ENCODE results near the gene CDH4. TPM values are rescaled to one million over a fixed set of nuclear protein-coding genes. Genes with fewer than 3 reads are reported as not detected.

CDH4 gene
- total and polyA plus RNA-seq, 2 of the 8 experiments (the other 6 are each of a cell fraction or from before 2014, with no cell fraction given), result 4.3 to 7.9 TPM

- Histone ChIP-seq H4K8ac (ENCODE audit: extremely low read depth, insufficient read depth, low read length) (no peak overlapping the region), H4K91ac (replicated peaks; ENCODE audit: insufficient read length, low read length) (no peak overlapping the region), H3K27ac (ENCODE audit: low read depth, low read length) (no peak overlapping the region), H3K23ac (ENCODE audit: insufficient read length) (no peak overlapping the region), H3K79me2 (ENCODE audit: control insufficient read depth in 1 of 2, insufficient read depth in 2 of 2, low read length in 2 of 2) (no peaks in the 10 kb centered on the region), H2BK12ac (ENCODE audit: low read depth, low read length) (no peak overlapping the region), H3K23me2 (ENCODE audit: low read depth, low read length) (peaks cover 16% of the 10 kb centered on the region; the same call in 1 of the 2 replicates), H2AFZ (ENCODE audit: low read length) (no peak overlapping the region), H3K14ac (ENCODE audit: insufficient read length) (no peak overlapping the region), H3K36me3 (ENCODE audit: control insufficient read depth in 2 of 4, insufficient read depth in 4 of 4, low read length in 3 of 4) (no peaks in the 10 kb centered on the region), H3K9ac (replicated peaks in 1 of 4; ENCODE audit: extremely low read depth in 1 of 4, low read depth in 3 of 4, low read length in 3 of 4) (no peak overlapping the region), H2AK5ac (ENCODE audit: low read depth, low read length) (no peak overlapping the region), H2BK15ac (ENCODE audit: low read length) (no peak overlapping the region), H3K4me3 (ENCODE audit: extremely low read depth in 1 of 4, insufficient read depth in 2 of 4, low read depth in 3 of 4, low read length in 4 of 4) (no peak overlapping the region), H3K27me3 (replicated peaks in 1 of 4; ENCODE audit: control insufficient read depth in 3 of 4, extremely low read depth in 1 of 4, insufficient read depth in 3 of 4, low read length in 3 of 4) (peaks cover 16 to 81% (median 67%) of the 10 kb centered on the region in 4 experiments), H3K56ac (replicated peaks; ENCODE audit: insufficient read length, low read depth, low read length) (no peak overlapping the region), H3K79me1 (ENCODE audit: low read depth, low read length) (no peaks in the 10 kb centered on the region), H3K18ac (ENCODE audit: extremely low read depth, low read length) (no peak overlapping the region), H2BK5ac (ENCODE audit: low read depth, low read length) (no peak overlapping the region), H2BK20ac (ENCODE audit: low read length) (no peak overlapping the region), H3K4ac (replicated peaks; ENCODE audit: insufficient read length, low read depth, low read length) (no peak overlapping the region), H2BK120ac (replicated peaks; ENCODE audit: low read depth, low read length) (no peak overlapping the region), H4K20me1 (replicated peaks in 1 of 2; ENCODE audit: control insufficient read depth in 1 of 2, insufficient read depth in 2 of 2, low read length in 2 of 2) (peaks cover 0 to 8% of the 10 kb centered on the region in 2 experiments), H4K5ac (ENCODE audit: insufficient read length, low read depth, low read length) (no peak overlapping the region), H3K4me1 (replicated peaks in 1 of 4; ENCODE audit: control insufficient read depth in 3 of 4, insufficient read depth in 4 of 4, low read length in 3 of 4) (peaks cover 0 to 24% (median 6%) of the 10 kb centered on the region in 4 experiments; a peak in 5 of 7 replicates), H3K9me3 (ENCODE audit: insufficient read depth in 2 of 2, low read depth in 1 of 2, low read length in 1 of 2) (no peaks in the 10 kb centered on the region), H3K4me2 (ENCODE audit: insufficient read depth in 1 of 2, low read depth in 2 of 2, low read length in 2 of 2) (no peak overlapping the region)
- TF ChIP-seq SP1 (IDR thresholded peaks at IDR 0.05; ENCODE audit: low read depth, low read length), result no peak
- TF ChIP-seq CHD1 (IDR thresholded peaks at IDR 0.05; ENCODE audit: low read depth, low read length), result no peak
- TF ChIP-seq TAF7 (optimal IDR thresholded peaks at IDR 0.05; ENCODE audit: borderline replicate concordance, low read depth, low read length), result no peak
- TF ChIP-seq RFX5 (IDR thresholded peaks at IDR 0.05; ENCODE audit: borderline replicate concordance, low read depth, low read length), result no peak
- TF ChIP-seq NANOG (IDR thresholded peaks at IDR 0.05; ENCODE audit: insufficient read depth, low read depth, low read length, poor library complexity, severe bottlenecking), result no peak
- TF ChIP-seq SIN3A (conservative IDR thresholded peaks at IDR 0.05 in 1 of 2, IDR thresholded peaks at IDR 0.05 in 1 of 2; ENCODE audit: low read depth in 1 of 2, low read length in 2 of 2), result no peak
- no peak for TF ChIP-seq NRF1 (IDR thresholded peaks at IDR 0.05; ENCODE audit: low read depth, low read length)
- no peak for TF ChIP-seq GABPA (IDR thresholded peaks at IDR 0.05; ENCODE audit: borderline replicate concordance, insufficient read depth, low read length)
- TF ChIP-seq ATF3 (IDR thresholded peaks at IDR 0.05; ENCODE audit: insufficient read depth, low read depth, low read length), result no peak
- CTCF ChIA-PET (ENCODE audit: partially characterized antibody), result interaction anchor here (0.8 to 7.2 kb wide), 7 partner anchors 13 to 1192 kb away, joined by 3 to 39 read pairs (median 3); no protein-coding TSS in a partner anchor
- DNase-seq (ENCODE audit: low read depth in 1 of 2, low spot score in 2 of 2), result no peak
- POLR2A ChIA-PET (ENCODE audit: partially characterized antibody), result no interaction called here
- WGBS, 2 experiments (ENCODE audit: extremely low coverage in 1 of 2, insufficient coverage in 1 of 2, insufficient read length in 1 of 2, insufficient replicate concordance in 2 of 2, low coverage in 1 of 2, low lambda C conversion rate in 2 of 2, missing lambda C conversion rate in 1 of 2), result 84% methylated on average over 4 of the region's 4 CpGs; no CpG with 5 or more reads in 1 of the 2 experiments
- no peak for FAIRE-seq
Measured at GRCh38 chr20:61249626-61250025, 2.4 kb upstream of the CDH4 start.

Measured in H1 (cell line).